Measurements from ENCODE around the gene GPR139.

Gene GPR139

GRCh38 chr16:20045886-20046285 is 27.8 kb downstream of the GPR139 start:
- no peak for DNase-seq (ENCODE audit: low read depth in 2 of 2)
- no peak overlapping the region for H3K4me3 ChIP-seq (replicated peaks in 1 of 2; ENCODE audit: low read depth in 2 of 2, low read length in 2 of 2)
- TF ChIP-seq CTCF (IDR thresholded peaks at IDR 0.05; ENCODE audit: low read depth, low read length): no peak

GRCh38 chr16:20042848-20043247 is 30.8 kb downstream of the GPR139 start:
- no peak for TF ChIP-seq CTCF (IDR thresholded peaks at IDR 0.05; ENCODE audit: low read depth, low read length)
- no peak for DNase-seq (ENCODE audit: low read depth in 2 of 2)
- no peak overlapping the region for H3K4me3 ChIP-seq (replicated peaks in 1 of 2; ENCODE audit: low read depth in 2 of 2, low read length in 2 of 2)

- DNase-seq (ENCODE audit: low read depth in 2 of 2): no peak
- H3K4me3 ChIP-seq (replicated peaks in 1 of 2; ENCODE audit: low read depth in 2 of 2, low read length in 2 of 2): no peak overlapping the region
- no peak for TF ChIP-seq CTCF (IDR thresholded peaks at IDR 0.05; ENCODE audit: low read depth, low read length)
Observed at GRCh38 chr16:20041924-20042596, 31.6 kb downstream of the GPR139 start.

GRCh38 chr16:20040011-20040410 is 33.7 kb downstream of the GPR139 start:
- TF ChIP-seq CTCF (IDR thresholded peaks at IDR 0.05; ENCODE audit: low read depth, low read length): no peak
- DNase-seq (ENCODE audit: low read depth in 2 of 2): no peak
- H3K4me3 ChIP-seq (replicated peaks in 1 of 2; ENCODE audit: low read depth in 2 of 2, low read length in 2 of 2): no peak overlapping the region

- TF ChIP-seq CTCF (IDR thresholded peaks at IDR 0.05; ENCODE audit: low read depth, low read length): no peak
- H3K4me3 ChIP-seq (replicated peaks in 1 of 2; ENCODE audit: low read depth in 2 of 2, low read length in 2 of 2): no peak overlapping the region
- no peak for DNase-seq (ENCODE audit: low read depth in 2 of 2)
Observed at GRCh38 chr16:20029611-20030010, 44.1 kb downstream of the GPR139 start.

- no peak for DNase-seq (ENCODE audit: low read depth in 2 of 2)
- H3K4me3 ChIP-seq (replicated peaks in 1 of 2; ENCODE audit: low read depth in 2 of 2, low read length in 2 of 2): no peak overlapping the region
- TF ChIP-seq CTCF (IDR thresholded peaks at IDR 0.05; ENCODE audit: low read depth, low read length): no peak
Observed at GRCh38 chr16:20026361-20027072, 47.2 kb downstream of the GPR139 start.

Measured in cardiac fibroblast (primary cell).